GOT3 (cell line): ENCODE data around the gene SLC41A1.

Source experiments
- DNase-seq: peaks from one replicate; lab custom pipeline; 2025; ENCODE audit warnings: mixed read lengths; lab: John Stamatoyannopoulos, UW

SLC41A1 gene

DNA sequence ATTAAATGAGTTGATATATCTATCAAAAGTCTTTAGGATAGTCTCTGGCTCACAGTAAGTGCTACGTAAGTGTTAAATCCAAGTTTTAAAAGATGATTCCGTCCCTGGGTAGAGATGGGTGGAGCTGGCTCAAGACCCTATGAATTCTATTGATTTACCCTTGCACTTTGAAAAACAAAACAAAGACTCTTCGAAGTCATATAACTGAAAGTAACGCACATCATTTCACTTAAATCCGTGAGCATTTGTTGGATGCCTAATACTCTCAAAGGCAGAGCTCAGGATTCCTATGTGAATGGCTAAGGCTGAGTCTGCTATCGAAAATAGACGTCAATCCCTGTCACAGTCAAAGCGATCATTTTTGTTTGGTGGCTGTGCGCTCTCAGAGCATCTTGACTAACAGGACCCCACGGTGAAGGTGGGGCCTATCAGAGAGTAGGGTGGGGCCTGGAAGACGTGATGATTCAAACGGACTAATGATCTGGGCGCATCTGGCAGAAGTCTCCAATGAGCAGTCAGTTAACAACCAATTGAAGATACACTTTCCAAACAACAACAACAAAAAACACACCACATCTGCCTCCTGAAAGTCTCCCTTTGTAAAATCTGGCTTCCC lies 61.9 kb downstream of the SLC41A1 start:
- DNase-seq: no peak

- DNase-seq: peak; percentile 85
Measured at GRCh38 chr1:205750138-205751035, 62.6 kb downstream of the SLC41A1 start, which contains the start of gene NUCKS1. Gene NUCKS1, minus strand, starts transcription at chr1:205750182. Its CDS starts 209 bp downstream, at chr1:205749973.

DNA sequence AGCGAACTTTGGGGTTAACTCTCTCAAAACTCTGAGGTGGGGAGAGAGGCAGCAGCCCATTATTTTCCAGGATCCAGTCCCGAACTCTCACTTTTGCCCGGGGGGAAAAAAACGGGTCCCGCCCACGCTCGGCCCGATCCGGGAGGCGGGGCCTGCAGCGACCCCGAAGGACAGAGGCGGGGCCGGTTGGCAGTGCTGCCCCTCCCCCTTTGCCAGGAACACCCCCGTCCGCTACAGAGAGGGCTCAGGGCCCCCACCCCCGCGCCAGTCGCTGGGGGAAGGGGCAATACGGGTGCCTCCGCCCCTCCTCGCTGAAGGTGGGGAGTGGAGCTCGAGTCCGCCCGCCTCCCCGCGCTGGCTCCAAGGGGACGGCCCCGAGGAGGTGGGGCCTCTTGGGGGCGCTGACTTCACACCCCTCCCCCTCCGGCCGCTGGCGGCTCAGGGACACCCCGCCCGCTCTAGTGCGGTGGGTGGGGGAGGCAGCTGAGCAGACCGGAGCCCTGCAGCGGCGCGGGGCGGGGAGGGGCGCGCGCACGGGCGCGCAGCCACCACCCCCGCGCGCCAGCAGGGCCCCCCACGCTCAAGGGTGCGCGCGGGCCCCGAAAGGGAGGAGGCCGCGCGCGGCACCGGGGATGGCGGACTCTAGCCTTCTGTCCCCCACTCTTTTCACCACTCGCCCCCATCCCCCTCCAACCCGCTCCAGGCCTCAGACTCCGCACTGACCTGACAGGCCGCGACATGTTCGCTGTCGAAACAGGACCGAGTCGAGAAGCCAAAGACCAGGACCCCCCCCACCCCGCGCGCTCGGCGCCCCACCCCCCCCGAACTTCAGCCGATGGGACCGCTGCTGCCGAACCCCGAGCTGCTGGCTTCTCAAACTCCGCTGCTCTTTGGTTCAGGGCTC lies 63.5 kb downstream of the SLC41A1 start:
- DNase-seq: peak; percentile 92

- DNase-seq: no peak
Measured at GRCh38 chr1:205748403-205749233, 64.4 kb downstream of the SLC41A1 start.

DNA sequence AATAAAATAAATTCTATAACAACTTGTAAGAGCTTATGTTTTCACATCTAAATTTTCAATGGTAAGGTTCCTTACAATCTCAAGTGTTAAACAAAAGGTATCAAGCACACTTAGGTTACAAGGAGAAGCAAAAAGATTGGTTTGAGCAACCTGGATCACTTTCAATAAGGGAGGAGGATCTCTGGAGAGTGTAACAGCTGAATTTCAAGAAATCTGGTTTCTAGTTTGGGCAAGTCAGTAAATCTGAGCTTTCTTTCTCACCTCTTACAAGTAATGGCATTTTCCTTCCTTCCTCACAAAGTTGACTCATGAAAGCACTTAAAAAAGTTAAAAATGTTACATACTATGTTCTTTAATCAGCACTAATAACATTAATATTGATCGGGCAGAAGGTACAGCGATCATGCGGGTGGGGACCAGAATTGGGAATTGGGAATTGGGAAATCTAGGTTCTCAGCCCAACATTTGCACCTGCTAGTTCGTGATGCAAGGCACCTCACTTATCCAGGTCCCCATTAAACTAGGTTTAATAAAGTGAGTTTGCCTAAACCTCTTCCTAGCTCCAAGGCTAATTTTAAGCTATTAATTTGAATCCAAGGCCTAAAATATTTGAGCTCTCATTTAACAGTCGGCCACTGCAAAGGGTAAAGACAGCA lies 66.1 kb downstream of the SLC41A1 start:
- DNase-seq: no peak

DNA sequence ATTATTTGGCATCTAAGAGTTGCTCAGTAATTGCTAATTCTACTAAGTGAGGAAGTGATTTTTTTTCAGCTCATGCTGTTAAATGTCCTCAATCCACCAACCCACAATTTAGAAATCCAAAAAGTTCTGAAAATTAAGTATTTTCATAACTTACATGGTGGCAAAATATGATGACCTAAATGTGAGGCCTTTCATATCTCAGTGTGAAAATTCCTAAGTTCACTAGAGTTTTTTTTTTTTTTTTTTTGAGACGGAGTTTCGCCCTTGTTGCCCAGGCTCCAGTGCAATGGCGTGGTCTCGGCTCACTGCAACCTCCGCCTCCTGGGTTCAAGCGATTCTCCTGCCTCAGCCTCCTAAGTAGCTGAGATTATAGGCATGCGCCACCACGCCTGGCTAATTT lies 68.6 kb downstream of the SLC41A1 start:
- DNase-seq: no peak

DNA sequence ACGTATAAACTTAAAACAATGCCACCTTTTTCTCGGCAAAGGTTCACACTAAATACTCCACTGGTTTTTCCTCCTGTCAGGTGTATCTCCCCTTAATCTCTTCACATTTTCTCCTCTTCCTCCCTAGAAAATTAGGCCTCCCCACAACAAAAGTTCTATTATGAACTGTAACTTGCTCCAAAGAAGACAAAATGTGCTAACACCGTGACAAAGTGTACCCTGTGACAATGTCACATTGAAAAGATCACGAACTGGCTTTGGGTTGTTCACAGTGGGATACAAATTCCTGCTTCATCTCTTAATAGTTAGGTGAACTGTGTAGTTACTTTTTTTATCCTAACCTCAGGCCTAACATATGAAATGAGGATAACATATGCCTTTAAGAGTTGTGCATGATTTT lies 69.0 kb downstream of the SLC41A1 start:
- DNase-seq: no peak

GRCh38 chr1:205741681-205742080 lies 71.3 kb downstream of the SLC41A1 start:
- no peak for DNase-seq

GRCh38 chr1:205739348-205740160 lies 73.4 kb downstream of the SLC41A1 start:
- DNase-seq: no peak
